GM12878 (cell line): Measurements from ENCODE around the gene ATL3. TPM values are rescaled to one million over a fixed set of nuclear protein-coding genes. Genes with fewer than 3 reads are reported as not detected.

ENCODE experiments used
- ATF3 ChIP-seq: IDR thresholded peaks from 2 replicates; pipeline ENCODE4 v1.6.1; 2011; ENCODE audit warnings: low read depth, mild to moderate bottlenecking, low read length, moderate library complexity, borderline replicate concordance; ENCODE audit errors: extremely low read depth
- BACH1 ChIP-seq: fragments of 450-650 bp; IDR thresholded peaks from 2 replicates; pipeline ENCODE4 v1.6.1; 2017; ENCODE audit warnings: mild to moderate bottlenecking, borderline replicate concordance
- CBFB ChIP-seq: IDR thresholded peaks from 2 replicates; pipeline ENCODE4 v1.6.1; 2016; ENCODE audit warnings: antibody characterized with exemption, low read depth
- CHD4 ChIP-seq: fragments of 200-600 bp; sonication (generic); IDR thresholded peaks from 2 replicates; pipeline ENCODE4 v1.6.1; 2016; ENCODE audit warnings: mild to moderate bottlenecking
- E4F1 ChIP-seq: fragments of 450-650 bp; IDR thresholded peaks from 2 replicates; pipeline ENCODE4 v1.6.1; 2018; ENCODE audit warnings: borderline replicate concordance, mild to moderate bottlenecking; ENCODE audit not compliant: partially characterized antibody
- ETV6 ChIP-seq, 2 experiments: fragments of 450-650 bp in 1 of 2; IDR thresholded peaks in 1 of 2; conservative IDR thresholded peaks in 1 of 2; 2 replicates each; pipeline ENCODE4 v1.6.1; 2014; ENCODE audit warnings: antibody characterized with exemption in 1 of 2, borderline replicate concordance in 1 of 2, low read depth in 1 of 2, mild to moderate bottlenecking in 1 of 2, moderate library complexity in 1 of 2
- FOXM1 ChIP-seq: IDR thresholded peaks from 2 replicates; pipeline ENCODE4 v1.6.1; 2012; ENCODE audit warnings: low read depth, mild to moderate bottlenecking, inconsistent platforms, low read length, moderate library complexity
- HDGF ChIP-seq: fragments of 450-650 bp; IDR thresholded peaks from 2 replicates; pipeline ENCODE4 v1.6.1; 2016; ENCODE audit warnings: antibody characterized with exemption
- JUND ChIP-seq: IDR thresholded peaks from 2 replicates; pipeline ENCODE4 v1.6.1; 2012; ENCODE audit warnings: low read depth, mild to moderate bottlenecking, low read length, improper control_type of control experiment, moderate library complexity
- KAT2A ChIP-seq: conservative IDR thresholded peaks from 2 replicates; pipeline ENCODE4 v1.6.1; 2011; ENCODE audit warnings: low read depth, low read length; ENCODE audit not compliant: control insufficient read depth
- MTA3 ChIP-seq: IDR thresholded peaks from 2 replicates; pipeline ENCODE4 v1.6.1; 2012; ENCODE audit warnings: low read length, inconsistent platforms, borderline replicate concordance
- MYB ChIP-seq: fragments of 150-350 bp; IDR thresholded peaks from 2 replicates; pipeline ENCODE4 v1.6.1; 2014; ENCODE audit warnings: mild to moderate bottlenecking, low read depth, low read length, borderline replicate concordance
- NFXL1 ChIP-seq: fragments of 450-650 bp; IDR thresholded peaks from 2 replicates; pipeline ENCODE4 v1.6.1; 2017; ENCODE audit warnings: antibody characterized with exemption, mild to moderate bottlenecking, borderline replicate concordance
- NR2C2 ChIP-seq: IDR thresholded peaks from 2 replicates; pipeline ENCODE4 v1.6.1; 2011; ENCODE audit warnings: borderline replicate concordance, low read depth; ENCODE audit not compliant: control insufficient read depth, insufficient read length
- PML ChIP-seq: IDR thresholded peaks from 2 replicates; pipeline ENCODE4 v1.6.1; 2012; ENCODE audit warnings: low read length, inconsistent platforms
- RCOR1 ChIP-seq: conservative IDR thresholded peaks from 2 replicates; pipeline ENCODE4 v1.6.1; 2012; ENCODE audit warnings: low read depth, low read length, improper control_type of control experiment
- SMAD1 ChIP-seq: fragments of 450-650 bp; IDR thresholded peaks from 2 replicates; pipeline ENCODE4 v1.6.1; 2018; ENCODE audit warnings: mild to moderate bottlenecking, low read depth; ENCODE audit not compliant: partially characterized antibody
- STAT1 ChIP-seq: fragments of 450-650 bp; conservative IDR thresholded peaks from 2 replicates; pipeline ENCODE4 v1.6.1; 2014; ENCODE audit warnings: antibody characterized with exemption, mild to moderate bottlenecking
- SUPT20H ChIP-seq: IDR thresholded peaks from 2 replicates; pipeline ENCODE4 v1.6.1; 2011; ENCODE audit warnings: low read depth, mild to moderate bottlenecking, low read length, moderate library complexity, borderline replicate concordance; ENCODE audit not compliant: control insufficient read depth
- USF1 ChIP-seq: IDR thresholded peaks from 2 replicates; pipeline ENCODE4 v1.6.1; 2011; ENCODE audit warnings: borderline replicate concordance, low read depth, mild to moderate bottlenecking, moderate library complexity, mixed read lengths, low read length; ENCODE audit not compliant: insufficient read depth; ENCODE audit errors: extremely low read length
- ZNF207 ChIP-seq: fragments of 450-650 bp; IDR thresholded peaks from 2 replicates; pipeline ENCODE4 v1.6.1; 2014; ENCODE audit warnings: antibody characterized with exemption, mild to moderate bottlenecking, borderline replicate concordance
- ZZZ3 ChIP-seq: IDR thresholded peaks from 2 replicates; pipeline ENCODE4 v1.6.1; 2011; ENCODE audit warnings: low read depth; ENCODE audit not compliant: control insufficient read depth, insufficient read length
- polyA plus RNA-seq, 11 experiments: library from polyadenylated mRNA; depleted of rRNA in 4 of 11; unstranded in 6 of 11; stranded (reverse) in 5 of 11; fragments of >200 nt; fragmentation: Nextera tagmentation in 4 of 11; fragmentation: Illumina TruSeq in 1 of 11; extraction: Ambion mirVana in 4 of 11; extraction: Trizol in 1 of 11; gene quantifications; 1 replicate in 1 of 11; 2 replicates in 10 of 11; pipeline versions ENCODE4 v1.2.1 to v1.2.3, GENCODE V29; 2011 to 2016; ENCODE audit warnings: inconsistent platforms in 2 of 11, missing spikeins in 2 of 11, low read depth in 1 of 11
- total RNA-seq, 4 experiments: library from RNA; depleted of rRNA in 3 of 4; stranded (reverse); fragments of >200 nt in 3 of 4; fragmentation: Illumina TruSeq in 1 of 4; extraction: Trizol in 1 of 4; gene quantifications; 2 replicates each; pipeline versions ENCODE4 v1.2.1 to v1.2.3, GENCODE V29; 2013 to 2021
- TF ChIP-seq, protein P1 (sequence below): fragments of 450-650 bp; IDR thresholded peaks from 2 replicates; pipeline ENCODE4 v1.6.1; 2017; ENCODE audit warnings: mild to moderate bottlenecking, low read depth, inconsistent platforms; ENCODE audit not compliant: poor library complexity, severe bottlenecking

Gene ATL3
- total and polyA plus RNA-seq, 10 of the 15 experiments (the other 5 are each of a cell fraction or from before 2014, with no cell fraction given), result 12.0 to 36.0 (median 21.5) TPM

GRCh38 chr11:63671322-63672155 is at the start of gene ATL3 (continued):
- no peak for TF ChIP-seq USF1
- TF ChIP-seq NR2C2, result no peak
- no peak for TF ChIP-seq ZZZ3
- TF ChIP-seq, protein P1, sequence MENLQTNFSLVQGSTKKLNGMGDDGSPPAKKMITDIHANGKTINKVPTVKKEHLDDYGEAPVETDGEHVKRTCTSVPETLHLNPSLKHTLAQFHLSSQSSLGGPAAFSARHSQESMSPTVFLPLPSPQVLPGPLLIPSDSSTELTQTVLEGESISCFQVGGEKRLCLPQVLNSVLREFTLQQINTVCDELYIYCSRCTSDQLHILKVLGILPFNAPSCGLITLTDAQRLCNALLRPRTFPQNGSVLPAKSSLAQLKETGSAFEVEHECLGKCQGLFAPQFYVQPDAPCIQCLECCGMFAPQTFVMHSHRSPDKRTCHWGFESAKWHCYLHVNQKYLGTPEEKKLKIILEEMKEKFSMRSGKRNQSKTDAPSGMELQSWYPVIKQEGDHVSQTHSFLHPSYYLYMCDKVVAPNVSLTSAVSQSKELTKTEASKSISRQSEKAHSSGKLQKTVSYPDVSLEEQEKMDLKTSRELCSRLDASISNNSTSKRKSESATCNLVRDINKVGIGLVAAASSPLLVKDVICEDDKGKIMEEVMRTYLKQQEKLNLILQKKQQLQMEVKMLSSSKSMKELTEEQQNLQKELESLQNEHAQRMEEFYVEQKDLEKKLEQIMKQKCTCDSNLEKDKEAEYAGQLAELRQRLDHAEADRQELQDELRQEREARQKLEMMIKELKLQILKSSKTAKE, result no peak
- TF ChIP-seq KAT2A, result no peak
- TF ChIP-seq SUPT20H, result no peak
- TF ChIP-seq E4F1, result no peak
- TF ChIP-seq ATF3, result no peak
- no peak; a peak in 1 of 4 replicates for TF ChIP-seq ETV6 (conservative IDR thresholded peaks at IDR 0.05 in 1 of 2, IDR thresholded peaks at IDR 0.05 in 1 of 2; ENCODE audit: borderline replicate concordance in 1 of 2, low read depth in 1 of 2)
- TF ChIP-seq MYB, result no peak
- TF ChIP-seq BACH1, result peak; percentile 61; the same call in 1 of the 2 replicates
- no peak for TF ChIP-seq NFXL1
- 0 out of 2 replicates have a peak, but pooled peaks have one; percentile 9 for TF ChIP-seq JUND
- TF ChIP-seq STAT1, result peak; percentile 85; the same call in 1 of the 2 replicates
- peak; percentile 93; the same call in 1 of the 2 replicates for TF ChIP-seq ZNF207
- TF ChIP-seq SMAD1, result no peak
- peak; percentile 14; the same call in 1 of the 2 replicates for TF ChIP-seq CBFB
- no peak for TF ChIP-seq RCOR1
- TF ChIP-seq FOXM1, result no peak
- no peak for TF ChIP-seq MTA3
- peak; percentile 47; the same call in 1 of the 2 replicates for TF ChIP-seq HDGF
- no peak for TF ChIP-seq PML
- TF ChIP-seq CHD4, result no peak
